Measurements from ENCODE around the gene RPS21.

The RPS21 gene

DNA sequence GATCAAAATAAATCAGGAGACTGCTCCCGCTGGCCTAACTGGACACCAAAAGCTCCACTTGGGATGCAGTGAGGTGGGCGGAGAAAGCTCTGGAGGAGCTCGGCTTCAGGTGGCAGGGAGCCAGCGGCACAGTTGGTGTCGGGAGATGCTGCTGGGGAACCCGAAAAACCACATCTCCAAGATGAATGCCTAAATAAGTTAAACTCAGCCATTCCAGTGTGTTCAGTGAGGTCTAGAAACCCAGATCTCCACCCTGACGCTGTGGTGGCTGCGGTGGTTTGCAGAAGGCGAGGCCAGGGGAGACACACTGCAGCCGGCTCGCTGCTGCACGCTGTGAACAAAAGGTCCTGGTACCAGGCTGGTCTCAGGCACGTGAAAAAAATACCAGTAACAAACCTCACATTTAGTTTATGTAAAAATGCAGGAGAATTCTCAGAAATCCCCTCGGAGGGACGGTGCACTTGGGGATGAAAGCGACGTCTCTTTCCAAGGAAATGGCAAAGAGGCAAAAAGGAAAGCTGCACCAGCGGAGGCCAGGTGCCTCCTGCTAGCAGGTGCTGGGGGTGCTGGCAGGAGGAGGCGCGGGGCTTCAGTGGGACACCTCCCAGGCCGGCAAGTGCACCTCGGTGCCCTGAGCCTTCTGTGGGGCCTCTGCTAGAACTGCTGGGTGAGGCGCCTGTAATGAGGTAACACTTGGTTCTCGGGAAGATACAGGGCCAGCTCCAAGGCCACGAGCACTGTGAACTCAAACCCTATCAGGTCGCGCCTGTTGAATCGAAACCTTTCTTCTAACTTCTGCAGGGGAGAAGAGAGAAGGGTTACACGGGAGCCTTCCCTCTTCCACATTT is 3.6 kb downstream of the RPS21 start:
- DNase-seq (ENCODE audit: low spot score) = no peak
- no peak overlapping the region for H3K4me3 ChIP-seq
- H3K27ac ChIP-seq = no peak overlapping the region
- TF ChIP-seq, protein P1, sequence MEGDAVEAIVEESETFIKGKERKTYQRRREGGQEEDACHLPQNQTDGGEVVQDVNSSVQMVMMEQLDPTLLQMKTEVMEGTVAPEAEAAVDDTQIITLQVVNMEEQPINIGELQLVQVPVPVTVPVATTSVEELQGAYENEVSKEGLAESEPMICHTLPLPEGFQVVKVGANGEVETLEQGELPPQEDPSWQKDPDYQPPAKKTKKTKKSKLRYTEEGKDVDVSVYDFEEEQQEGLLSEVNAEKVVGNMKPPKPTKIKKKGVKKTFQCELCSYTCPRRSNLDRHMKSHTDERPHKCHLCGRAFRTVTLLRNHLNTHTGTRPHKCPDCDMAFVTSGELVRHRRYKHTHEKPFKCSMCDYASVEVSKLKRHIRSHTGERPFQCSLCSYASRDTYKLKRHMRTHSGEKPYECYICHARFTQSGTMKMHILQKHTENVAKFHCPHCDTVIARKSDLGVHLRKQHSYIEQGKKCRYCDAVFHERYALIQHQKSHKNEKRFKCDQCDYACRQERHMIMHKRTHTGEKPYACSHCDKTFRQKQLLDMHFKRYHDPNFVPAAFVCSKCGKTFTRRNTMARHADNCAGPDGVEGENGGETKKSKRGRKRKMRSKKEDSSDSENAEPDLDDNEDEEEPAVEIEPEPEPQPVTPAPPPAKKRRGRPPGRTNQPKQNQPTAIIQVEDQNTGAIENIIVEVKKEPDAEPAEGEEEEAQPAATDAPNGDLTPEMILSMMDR (IDR thresholded peaks at IDR 0.05) = no peak

DNA sequence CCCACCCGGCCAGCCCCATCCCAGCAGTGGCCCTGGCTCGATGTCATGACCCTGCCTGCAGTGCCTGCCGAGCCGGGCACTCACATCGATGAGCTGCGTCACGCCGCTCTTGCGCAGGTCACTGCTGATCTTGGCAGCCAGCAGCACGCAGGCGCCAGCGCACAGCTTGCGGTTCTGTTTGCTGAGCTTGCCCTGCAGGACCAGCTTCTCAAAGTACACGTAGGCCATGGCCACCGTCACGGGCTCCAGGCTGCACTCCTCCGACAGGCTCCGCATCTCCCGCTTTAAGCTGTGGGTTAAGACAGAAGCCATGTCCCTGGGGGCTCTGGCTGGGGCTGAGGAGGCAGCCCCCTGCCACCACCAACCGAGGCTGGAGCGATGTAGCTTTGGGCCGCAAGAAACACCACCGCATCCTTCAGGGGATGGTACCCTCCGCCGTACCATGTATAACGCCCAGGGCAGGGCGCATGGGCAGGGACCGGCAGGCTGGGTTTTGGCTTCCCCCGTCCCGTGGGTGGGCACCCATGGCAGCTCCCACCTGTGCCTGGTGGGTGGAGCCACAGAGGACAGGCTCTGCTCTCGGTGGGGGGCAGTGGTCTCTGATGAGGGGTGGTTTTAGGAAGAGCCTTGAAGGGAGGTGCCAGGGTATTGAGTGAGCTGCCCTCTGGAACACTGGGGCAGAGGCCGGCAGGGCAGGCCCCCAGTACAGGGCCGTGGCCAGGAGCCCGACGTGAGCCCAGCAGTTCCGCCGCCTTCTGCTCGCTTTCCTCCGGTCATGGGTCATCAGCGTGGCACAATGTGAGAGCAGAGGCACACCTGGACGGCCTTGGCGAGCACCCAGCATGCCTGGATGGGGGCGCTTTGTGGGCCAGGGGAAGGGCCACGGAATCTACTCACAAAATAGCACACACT is 4.5 kb downstream of the RPS21 start:
- DNase-seq (ENCODE audit: low spot score) = no peak
- TF ChIP-seq, protein P1 (IDR thresholded peaks at IDR 0.05) = no peak
- H3K27ac ChIP-seq = no peak overlapping the region
- no peak overlapping the region for H3K4me3 ChIP-seq

DNA sequence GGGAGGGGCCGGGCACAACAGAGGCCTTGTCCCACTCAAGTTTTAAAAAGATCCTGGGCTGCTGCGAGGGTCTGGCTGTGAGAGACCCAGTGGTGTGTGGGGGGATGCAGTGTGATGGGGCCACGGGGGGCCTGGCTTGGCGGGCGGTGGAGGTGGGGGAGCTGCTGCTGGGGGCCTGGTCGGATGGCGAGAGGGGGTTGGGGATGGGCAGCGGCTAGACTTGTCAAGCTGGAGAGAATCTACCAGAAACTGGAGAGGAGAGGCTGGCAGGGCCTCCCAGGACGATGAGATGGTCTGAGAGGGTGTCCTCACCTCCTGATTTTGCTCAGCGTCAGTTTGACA is 5.1 kb downstream of the RPS21 start:
- TF ChIP-seq, protein P1 (IDR thresholded peaks at IDR 0.05) = no peak
- no peak overlapping the region for H3K4me3 ChIP-seq
- DNase-seq (ENCODE audit: low spot score) = no peak
- H3K27ac ChIP-seq = no peak overlapping the region

DNA sequence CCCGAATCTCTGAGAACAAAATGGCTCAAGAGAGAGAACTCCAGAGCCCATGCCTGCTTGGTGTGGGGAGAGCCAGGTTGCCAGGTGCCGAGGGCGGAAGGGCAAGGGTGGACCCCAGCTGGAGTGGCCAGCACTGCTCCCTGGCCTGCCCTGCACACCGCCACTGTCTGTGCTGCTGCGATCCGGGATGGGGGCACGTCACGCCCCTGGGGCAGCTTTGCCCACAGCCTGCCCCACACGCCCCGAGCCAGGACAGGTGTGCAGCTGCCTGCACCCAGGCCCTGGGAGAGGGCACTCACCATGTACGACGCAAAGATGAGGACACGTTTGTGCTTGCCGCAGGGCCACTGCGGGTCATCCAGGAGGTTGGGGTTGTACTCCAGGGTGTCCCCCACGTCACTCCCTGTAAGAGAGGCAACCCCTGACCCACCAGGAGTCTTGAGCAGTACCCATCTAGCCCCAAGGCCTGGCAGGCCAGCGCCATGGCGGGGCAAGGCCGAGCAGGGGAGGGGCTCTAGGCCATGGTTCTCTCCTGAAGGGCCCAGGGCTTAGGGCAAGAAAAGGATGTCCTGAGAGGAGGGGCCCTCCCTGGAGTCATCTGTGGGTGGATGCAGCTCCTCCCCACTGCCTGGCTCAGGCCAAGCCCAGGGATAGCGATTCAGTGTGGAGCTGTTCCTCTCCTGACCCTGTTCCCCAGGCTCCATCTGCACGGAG is 5.9 kb downstream of the RPS21 start:
- H3K4me3 ChIP-seq = no peak overlapping the region

DNA sequence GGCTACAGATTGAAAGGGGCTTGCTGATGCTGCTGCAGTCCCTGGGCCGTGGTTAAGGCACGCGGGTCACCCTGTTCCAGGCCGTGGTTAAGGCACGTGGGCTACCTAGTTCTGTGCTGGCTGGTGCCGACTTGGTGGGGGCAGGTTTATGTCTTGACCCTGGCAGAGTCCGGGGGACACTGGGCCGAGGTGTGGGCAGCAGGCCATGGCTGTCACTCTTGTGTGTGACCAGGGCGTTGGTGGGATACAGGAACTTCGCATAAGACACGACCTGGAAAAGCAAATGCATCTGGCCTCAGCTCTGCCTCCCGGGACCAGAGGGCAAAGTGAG is 6.4 kb downstream of the RPS21 start:
- TF ChIP-seq, protein P1 (IDR thresholded peaks at IDR 0.05) = no peak
- no peak overlapping the region for H3K4me3 ChIP-seq
- H3K27ac ChIP-seq = no peak overlapping the region
- DNase-seq (ENCODE audit: low spot score) = no peak

More for the DNA sequence above, 5.9 kb downstream of the RPS21 start:
- DNase-seq (ENCODE audit: low spot score) = no peak
- TF ChIP-seq, protein P1 (IDR thresholded peaks at IDR 0.05) = no peak
- H3K27ac ChIP-seq = no peak overlapping the region

DNA sequence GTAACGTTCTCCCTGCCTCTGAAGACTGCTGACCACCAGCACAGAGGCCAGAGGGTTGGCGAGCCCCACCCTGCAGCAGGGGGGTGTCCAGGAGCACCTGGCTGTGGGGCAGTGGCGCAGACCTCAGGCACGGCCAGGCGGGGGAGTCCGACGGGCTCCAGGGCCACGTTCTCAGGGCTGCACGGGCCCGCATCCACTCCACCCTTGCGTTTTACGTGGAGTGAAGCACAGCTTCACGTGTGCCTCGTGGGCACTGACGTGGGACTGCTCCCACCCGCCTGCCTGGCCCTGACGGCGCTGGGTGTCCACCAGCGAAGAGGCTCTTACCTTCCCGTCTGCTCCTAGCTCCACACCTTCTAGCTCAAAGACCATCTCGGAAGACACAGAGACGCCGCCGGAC is 6.9 kb downstream of the RPS21 start:
- DNase-seq (ENCODE audit: low spot score) = no peak
- TF ChIP-seq, protein P1 (IDR thresholded peaks at IDR 0.05) = no peak
- Histone ChIP-seq H3K27ac (no peak overlapping the region), H3K4me3 (no peak overlapping the region)

Measured in coronary artery (tissue), 2 donors.